ENCODE results near the gene WDR86.
A peak's percentile ranks its signal among the peaks of the same experiment; 100 is the strongest.

The WDR86 gene, protein sequence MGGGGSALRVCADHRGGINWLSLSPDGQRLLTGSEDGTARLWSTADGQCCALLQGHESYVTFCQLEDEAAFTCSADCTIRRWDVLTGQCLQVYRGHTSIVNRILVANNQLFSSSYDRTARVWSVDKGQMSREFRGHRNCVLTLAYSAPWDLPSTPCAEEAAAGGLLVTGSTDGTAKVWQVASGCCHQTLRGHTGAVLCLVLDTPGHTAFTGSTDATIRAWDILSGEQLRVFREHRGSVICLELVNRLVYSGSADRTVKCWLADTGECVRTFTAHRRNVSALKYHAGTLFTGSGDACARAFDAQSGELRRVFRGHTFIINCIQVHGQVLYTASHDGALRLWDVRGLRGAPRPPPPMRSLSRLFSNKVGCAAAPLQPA

GRCh38 chr7:151409667-151410404, at the start of gene WDR86:
Gene WDR86, minus strand, starts transcription at chr7:151410038. Its CDS starts 449 bp downstream, at chr7:151409589.
- no peak for TF ChIP-seq CTCF (IDR thresholded peaks at IDR 0.05; ENCODE audit: low read depth, low read length)
- no peak for DNase-seq (ENCODE audit: extremely low read depth, low read depth)

GRCh38 chr7:151457534-151457933, 47.7 kb upstream of the WDR86 start:
- no peak for DNase-seq (ENCODE audit: extremely low read depth, low read depth)

DNA sequence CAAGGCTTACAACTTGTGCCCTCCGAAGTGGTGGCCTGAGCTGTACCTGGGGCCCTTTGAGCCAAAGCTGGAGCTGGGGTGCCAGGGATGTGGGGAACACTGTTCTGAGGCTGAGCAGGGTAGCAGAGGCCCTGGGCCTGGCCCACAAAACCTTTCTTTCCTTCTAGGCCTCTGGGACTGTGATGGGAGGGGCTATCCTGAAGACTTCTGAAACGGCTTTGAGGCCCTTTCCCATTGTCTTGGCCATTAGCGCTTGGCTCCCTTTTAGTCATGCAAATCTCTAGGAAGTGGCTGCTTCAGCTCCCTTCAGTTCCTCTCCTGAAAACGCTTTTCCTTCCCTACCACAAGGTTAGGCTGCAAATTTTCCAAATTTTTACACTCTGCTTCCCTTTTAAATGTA, 46.9 kb upstream of the WDR86 start:
- no peak for DNase-seq (ENCODE audit: extremely low read depth, low read depth)
- TF ChIP-seq CTCF (IDR thresholded peaks at IDR 0.05; ENCODE audit: low read depth, low read length): no peak

More at GRCh38 chr7:151457534-151457933, 47.7 kb upstream of the WDR86 start:
- TF ChIP-seq CTCF (IDR thresholded peaks at IDR 0.05; ENCODE audit: low read depth, low read length): no peak

DNA sequence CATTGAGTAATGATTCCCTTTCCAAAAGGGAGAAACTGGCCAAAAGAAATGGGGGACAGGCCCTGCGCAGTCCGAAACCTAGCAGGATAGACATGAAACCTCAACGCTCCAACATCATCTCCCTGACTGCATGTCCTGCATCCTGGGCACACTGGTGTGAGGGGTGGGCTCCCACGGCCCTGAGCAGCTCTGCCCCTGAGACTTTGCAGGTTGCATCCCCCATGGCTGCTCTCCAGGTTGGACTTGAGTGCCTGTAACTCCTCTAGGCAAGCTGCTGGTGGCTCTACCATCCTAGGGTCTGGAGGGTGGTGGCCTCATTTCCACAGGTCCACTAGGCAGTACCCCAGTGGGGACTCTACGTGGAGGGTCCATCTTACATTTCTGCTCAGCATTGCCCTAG, 46.4 kb upstream of the WDR86 start:
- no peak for DNase-seq (ENCODE audit: extremely low read depth, low read depth)
- TF ChIP-seq CTCF (IDR thresholded peaks at IDR 0.05; ENCODE audit: low read depth, low read length): no peak

- no peak for TF ChIP-seq CTCF (IDR thresholded peaks at IDR 0.05; ENCODE audit: low read depth, low read length)
- DNase-seq (ENCODE audit: extremely low read depth, low read depth): no peak
Observed at GRCh38 chr7:151455690-151456089, 45.9 kb upstream of the WDR86 start.

- DNase-seq (ENCODE audit: extremely low read depth, low read depth): no peak
- TF ChIP-seq CTCF (IDR thresholded peaks at IDR 0.05; ENCODE audit: low read depth, low read length): no peak
Observed at GRCh38 chr7:151454932-151455530, 45.2 kb upstream of the WDR86 start.

- peak; percentile 86 for DNase-seq (ENCODE audit: extremely low read depth, low read depth)
- no peak for TF ChIP-seq CTCF (IDR thresholded peaks at IDR 0.05; ENCODE audit: low read depth, low read length)
Observed at GRCh38 chr7:151454305-151454704, 44.5 kb upstream of the WDR86 start.
